ENCODE results near the gene TNFRSF1A.

- TF ChIP-seq BHLHE40 (IDR thresholded peaks at IDR 0.05; ENCODE audit: borderline replicate concordance) = no peak
- TF ChIP-seq PKNOX1 (IDR thresholded peaks at IDR 0.05) = no peak
- no peak for TF ChIP-seq HDGF (IDR thresholded peaks at IDR 0.05; ENCODE audit: borderline replicate concordance)
Observed at GRCh38 chr12:6346235-6346832, 4.5 kb upstream of the TNFRSF1A start.
